ENCODE measurements around the gene KIF20B. TPM values are rescaled to one million over a fixed set of nuclear protein-coding genes. Genes with fewer than 3 reads are reported as not detected.

The KIF20B gene
- total RNA-seq, 1 experiment from 2014 or later: 50.2 TPM

GRCh38 chr10:89653410-89653869 is 48.0 kb upstream of the KIF20B start:
- ChIA-PET POLR2A (interaction anchor here (1.5 kb wide), 1 partner anchor 10 kb away, joined by 5 read pairs; no protein-coding TSS in a partner anchor), RAD21 (ENCODE audit: low non-redundant PET in 1 of 2, low total read pairs in 2 of 2, uncharacterized antibody in 2 of 2, unreplicated experiment in 2 of 2) (no interaction called here), CTCF (no interaction called here)
- Histone ChIP-seq H3K9me2 (ENCODE audit: insufficient read depth) (no peaks in the 10 kb centered on the region), H4K20me1 (ENCODE audit: insufficient read depth) (no peaks in the 10 kb centered on the region), H3K36me3 (ENCODE audit: control insufficient read depth in 1 of 2, insufficient read depth in 2 of 2, low read length in 2 of 2) (no peaks in the 10 kb centered on the region), H3K27ac (ENCODE audit: low read depth, low read length) (no peak overlapping the region), H3K27me3 (ENCODE audit: insufficient read depth, low read length) (no peaks in the 10 kb centered on the region), H3K9me3 (ENCODE audit: control insufficient read depth in 1 of 2, insufficient read depth in 1 of 2, low read depth in 1 of 2, low read length in 2 of 2) (no peaks in the 10 kb centered on the region; a peak in 1 of 4 replicates), H2AFZ (ENCODE audit: low read depth, low read length, poor library complexity, severe bottlenecking) (no peak overlapping the region), H3K79me2 (ENCODE audit: insufficient read depth, low read length) (no peaks in the 10 kb centered on the region), H3K4me2 (ENCODE audit: low read length) (no peak overlapping the region), H3K4me1 (ENCODE audit: control insufficient read depth in 1 of 2, insufficient read depth in 2 of 2, low read length in 2 of 2) (peaks cover 0 to 7% of the 10 kb centered on the region in 2 experiments; a peak in 1 of 4 replicates), H3K9ac (ENCODE audit: low read length) (no peak overlapping the region), H3K4me3 (replicated peaks in 1 of 2; ENCODE audit: low read depth in 1 of 2, low read length in 2 of 2) (no peak overlapping the region)
- intact Hi-C loops (cut with micrococcal nuclease): no loop called here
- DNase-seq (ENCODE audit: low read depth, low spot score) (no peak), ATAC-seq (peak; percentile 67; the same call in 1 of the 2 replicates)
- no TSS peak for BruUV-seq (replicated peaks)
- TF ChIP-seq EGR1 (IDR thresholded peaks at IDR 0.05; ENCODE audit: low read depth) (no peak), SIN3A (IDR thresholded peaks at IDR 0.05; ENCODE audit: low read depth) (no peak)

- H3K9me3 ChIP-seq (ENCODE audit: control insufficient read depth in 1 of 2, insufficient read depth in 1 of 2, low read depth in 1 of 2, low read length in 2 of 2): no peaks in the 10 kb centered on the region
- DNase-seq (ENCODE audit: low read depth, low spot score): no peak
- H3K4me1 ChIP-seq (ENCODE audit: control insufficient read depth in 1 of 2, insufficient read depth in 2 of 2, low read length in 2 of 2): peaks cover 0 to 7% of the 10 kb centered on the region in 2 experiments; a peak in 1 of 4 replicates
- no peaks in the 10 kb centered on the region for H3K79me2 ChIP-seq (ENCODE audit: insufficient read depth, low read length)
- intact Hi-C loops (cut with micrococcal nuclease): no loop called here
- TF ChIP-seq SIN3A (IDR thresholded peaks at IDR 0.05; ENCODE audit: low read depth): no peak
- no peak for TF ChIP-seq YY1 (IDR thresholded peaks at IDR 0.05; ENCODE audit: extremely low read depth, insufficient replicate concordance, low read depth, low read length)
- TF ChIP-seq CEBPB (IDR thresholded peaks at IDR 0.05; ENCODE audit: low read depth): no peak
- no peak for TF ChIP-seq SRF (IDR thresholded peaks at IDR 0.05; ENCODE audit: low read depth)
- no peak for TF ChIP-seq EGR1 (IDR thresholded peaks at IDR 0.05; ENCODE audit: low read depth)
- no peak for TF ChIP-seq RAD21 (IDR thresholded peaks at IDR 0.05; ENCODE audit: low read depth)
- TF ChIP-seq REST (IDR thresholded peaks at IDR 0.05; ENCODE audit: low read depth): no peak
- TF ChIP-seq FOSL1 (IDR thresholded peaks at IDR 0.05; ENCODE audit: low read depth): no peak
- TF ChIP-seq ZBTB33 (IDR thresholded peaks at IDR 0.05; ENCODE audit: extremely low read depth, insufficient replicate concordance, low read length): no peak
- no peak overlapping the region for H2AFZ ChIP-seq (ENCODE audit: low read depth, low read length, poor library complexity, severe bottlenecking)
- no peak overlapping the region for H3K27ac ChIP-seq (ENCODE audit: low read depth, low read length)
- no peak overlapping the region for H3K9ac ChIP-seq (ENCODE audit: low read length)
- H3K36me3 ChIP-seq (ENCODE audit: control insufficient read depth in 1 of 2, insufficient read depth in 2 of 2, low read length in 2 of 2): no peaks in the 10 kb centered on the region
- no TSS peak for BruUV-seq (replicated peaks)
- H3K4me3 ChIP-seq (replicated peaks in 1 of 2; ENCODE audit: low read depth in 1 of 2, low read length in 2 of 2): no peak overlapping the region
- no peak for ATAC-seq
- no peak overlapping the region for H3K4me2 ChIP-seq (ENCODE audit: low read length)
- no peaks in the 10 kb centered on the region for H4K20me1 ChIP-seq (ENCODE audit: insufficient read depth)
- H3K9me2 ChIP-seq (ENCODE audit: insufficient read depth): no peaks in the 10 kb centered on the region
- ChIA-PET POLR2A (no interaction called here), RAD21 (ENCODE audit: low non-redundant PET in 1 of 2, low total read pairs in 2 of 2, uncharacterized antibody in 2 of 2, unreplicated experiment in 2 of 2) (no interaction called here), CTCF (no interaction called here)
- H3K27me3 ChIP-seq (ENCODE audit: insufficient read depth, low read length): no peaks in the 10 kb centered on the region
Measured at GRCh38 chr10:89655722-89656121, 45.7 kb upstream of the KIF20B start.
